ENCODE data around the gene HIKESHI.

DNA sequence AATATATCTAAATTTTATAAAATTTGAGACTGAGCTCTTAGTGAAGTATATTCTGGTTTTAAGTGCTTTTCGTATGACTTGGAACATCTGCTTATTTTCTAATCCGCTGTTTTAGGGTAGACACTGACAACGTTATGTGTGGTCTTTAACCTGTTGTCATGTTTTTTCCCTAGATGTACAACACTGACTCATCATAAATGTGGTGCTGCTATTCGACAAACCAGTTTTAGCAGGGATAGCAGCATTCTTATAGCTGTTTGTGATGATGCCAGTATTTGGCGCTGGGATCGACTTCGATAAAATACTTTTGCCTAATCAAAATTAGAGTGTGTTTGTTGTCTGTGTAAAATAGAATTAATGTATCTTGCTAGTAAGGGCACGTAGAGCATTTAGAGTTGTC, 23.8 kb upstream of the HIKESHI start:
- TF ChIP-seq POLR2A (IDR thresholded peaks at IDR 0.05) (no peak), EP300 (IDR thresholded peaks at IDR 0.05) (no peak)
